Measurements from ENCODE around the gene IWS1.

Gene IWS1

GRCh38 chr2:127469051-127469450, 57.2 kb downstream of the IWS1 start:
- no peak overlapping the region for H3K4me2 ChIP-seq (ENCODE audit: insufficient read depth, low read length, poor library complexity, severe bottlenecking)
- no CpG with 5 or more reads among the region's 8 CpGs for WGBS, 2 donors (ENCODE audit: extremely low coverage in 2 of 2, insufficient read length in 2 of 2, insufficient replicate concordance in 1 of 2)

GRCh38 chr2:127465258-127465657, 61.0 kb downstream of the IWS1 start:
- Histone ChIP-seq H2BK12ac (ENCODE audit: low read length) (no peak overlapping the region), H2AK5ac (ENCODE audit: low read depth, low read length) (no peak overlapping the region), H3K36me3 (replicated peaks in 1 of 2; ENCODE audit: control insufficient read depth in 2 of 2, insufficient read depth in 2 of 2, low read length in 2 of 2) (peaks cover 0 to 5% of the 10 kb centered on the region in 2 donors), H3K4me3 (ENCODE audit: low read length in 2 of 2) (no peak overlapping the region), H2BK15ac (ENCODE audit: low read length) (no peak overlapping the region), H2AFZ (ENCODE audit: low read length) (no peak overlapping the region), H4K8ac (ENCODE audit: low read depth, low read length) (no peak overlapping the region), H3K4ac (ENCODE audit: low read length) (no peak overlapping the region), H3K9me3 (replicated peaks in 1 of 2; ENCODE audit: control insufficient read depth in 2 of 2, insufficient read depth in 1 of 2, low read depth in 1 of 2, low read length in 2 of 2) (peaks cover 0 to 2% of the 10 kb centered on the region in 2 donors), H3K18ac (ENCODE audit: low read length) (no peak overlapping the region), H3K23ac (ENCODE audit: low read depth, low read length, poor library complexity) (no peak overlapping the region), H2BK120ac (ENCODE audit: low read depth, low read length) (no peak overlapping the region), H3K4me1 (ENCODE audit: control insufficient read depth in 2 of 2, insufficient read depth in 1 of 2, low read depth in 1 of 2, low read length in 2 of 2) (peaks cover 2 to 8% of the 10 kb centered on the region in 2 donors), H3K27me3 (ENCODE audit: control insufficient read depth in 3 of 3, insufficient read depth in 3 of 3, low read depth in 1 of 3, low read length in 3 of 3) (no peaks in the 10 kb centered on the region), H3K4me2 (ENCODE audit: insufficient read depth, low read length, poor library complexity, severe bottlenecking) (no peak overlapping the region), H4K91ac (ENCODE audit: low read depth, low read length, poor library complexity) (no peak overlapping the region), H2BK5ac (ENCODE audit: low read length) (no peak overlapping the region), H3K9ac (ENCODE audit: low read depth, low read length, poor library complexity) (no peak overlapping the region), H3K27ac (replicated peaks; ENCODE audit: low read length) (no peak overlapping the region), H3K79me1 (ENCODE audit: low read depth, low read length) (no peaks in the 10 kb centered on the region), H3K14ac (ENCODE audit: low read length) (no peak overlapping the region)
- no peak for DNase-seq (ENCODE audit: low spot score)
- WGBS, 2 donors (ENCODE audit: extremely low coverage in 2 of 2, insufficient read length in 2 of 2, insufficient replicate concordance in 1 of 2) = no CpG with 5 or more reads among the region's 4 CpGs

More at GRCh38 chr2:127469051-127469450, 57.2 kb downstream of the IWS1 start:
- H3K36me3 ChIP-seq (replicated peaks in 1 of 2; ENCODE audit: control insufficient read depth in 2 of 2, insufficient read depth in 2 of 2, low read length in 2 of 2) = peaks cover 0 to 5% of the 10 kb centered on the region in 2 donors
- no peaks in the 10 kb centered on the region for H3K27me3 ChIP-seq (ENCODE audit: control insufficient read depth in 3 of 3, insufficient read depth in 3 of 3, low read depth in 1 of 3, low read length in 3 of 3)
- peaks cover 0 to 2% of the 10 kb centered on the region in 2 donors for H3K4me1 ChIP-seq (ENCODE audit: control insufficient read depth in 2 of 2, insufficient read depth in 1 of 2, low read depth in 1 of 2, low read length in 2 of 2)
- no peak overlapping the region for H4K91ac ChIP-seq (ENCODE audit: low read depth, low read length, poor library complexity)
- H2BK15ac ChIP-seq (ENCODE audit: low read length) = no peak overlapping the region
- no peak for DNase-seq (ENCODE audit: low spot score)
- H3K79me1 ChIP-seq (ENCODE audit: low read depth, low read length) = no peaks in the 10 kb centered on the region
- peaks cover 0 to 2% of the 10 kb centered on the region in 2 donors for H3K9me3 ChIP-seq (replicated peaks in 1 of 2; ENCODE audit: control insufficient read depth in 2 of 2, insufficient read depth in 1 of 2, low read depth in 1 of 2, low read length in 2 of 2)
- no peak overlapping the region for H2BK12ac ChIP-seq (ENCODE audit: low read length)
- H3K14ac ChIP-seq (ENCODE audit: low read length) = no peak overlapping the region
- H2AFZ ChIP-seq (ENCODE audit: low read length) = no peak overlapping the region
- no peak overlapping the region for H4K8ac ChIP-seq (ENCODE audit: low read depth, low read length)
- no peak overlapping the region for H3K4me3 ChIP-seq (ENCODE audit: low read length in 2 of 2)
- H2BK120ac ChIP-seq (ENCODE audit: low read depth, low read length) = no peak overlapping the region
- no peak overlapping the region for H2AK5ac ChIP-seq (ENCODE audit: low read depth, low read length)
- no peak overlapping the region for H3K27ac ChIP-seq (replicated peaks; ENCODE audit: low read length)
- no peak overlapping the region for H2BK5ac ChIP-seq (ENCODE audit: low read length)
- no peak overlapping the region for H3K23ac ChIP-seq (ENCODE audit: low read depth, low read length, poor library complexity)
- no peak overlapping the region for H3K9ac ChIP-seq (ENCODE audit: low read depth, low read length, poor library complexity)
- H3K4ac ChIP-seq (ENCODE audit: low read length) = no peak overlapping the region
- no peak overlapping the region for H3K18ac ChIP-seq (ENCODE audit: low read length)

DNA sequence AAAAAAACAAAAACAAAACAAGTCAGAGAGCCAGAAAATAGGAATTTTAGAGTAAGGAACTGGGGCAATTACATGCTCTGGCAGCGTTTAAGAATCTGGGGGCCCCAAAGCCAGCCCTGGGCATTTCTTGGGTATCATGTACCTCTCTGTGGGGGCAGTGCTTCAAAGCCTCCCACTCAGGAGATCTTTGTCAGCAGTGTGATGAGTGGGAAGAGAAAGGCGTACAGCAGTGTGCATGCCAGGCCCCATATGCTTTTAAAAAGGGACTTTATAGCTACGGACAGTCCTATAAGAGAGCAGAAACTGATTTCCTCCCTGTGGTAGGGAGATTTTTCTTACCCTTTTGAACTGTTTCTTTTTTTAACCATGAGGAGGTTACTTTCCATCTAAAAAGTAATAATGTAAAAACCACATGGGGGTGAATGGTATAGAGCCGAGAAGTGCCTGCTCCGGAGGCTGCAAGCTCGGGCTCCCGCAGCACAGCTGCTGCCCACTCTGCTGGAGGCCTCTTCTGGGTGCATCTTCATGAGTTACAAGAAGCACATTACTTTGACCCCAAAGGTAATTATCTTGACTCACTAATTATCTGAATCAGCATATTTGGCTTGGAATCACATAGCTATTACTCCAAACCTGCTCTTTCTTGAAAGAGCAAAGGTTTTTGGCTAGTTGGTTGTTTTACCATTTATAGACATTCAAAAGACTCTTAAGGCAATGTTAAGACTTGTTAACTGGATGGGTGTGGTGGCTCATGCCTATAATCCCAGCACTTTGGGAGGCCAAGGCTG, 61.6 kb downstream of the IWS1 start:
- no peak overlapping the region for H3K4me2 ChIP-seq (ENCODE audit: insufficient read depth, low read length, poor library complexity, severe bottlenecking)

GRCh38 chr2:127463155-127463991, 62.9 kb downstream of the IWS1 start:
- Histone ChIP-seq H3K27ac (replicated peaks; ENCODE audit: low read length) (no peak overlapping the region), H2BK15ac (ENCODE audit: low read length) (no peak overlapping the region), H4K91ac (ENCODE audit: low read depth, low read length, poor library complexity) (no peak overlapping the region), H3K18ac (ENCODE audit: low read length) (no peak overlapping the region), H3K14ac (ENCODE audit: low read length) (no peak overlapping the region), H2BK12ac (ENCODE audit: low read length) (no peak overlapping the region), H3K36me3 (replicated peaks in 1 of 2; ENCODE audit: control insufficient read depth in 2 of 2, insufficient read depth in 2 of 2, low read length in 2 of 2) (no peaks in the 10 kb centered on the region), H3K9ac (ENCODE audit: low read depth, low read length, poor library complexity) (peak overlapping the region; percentile 17), H3K4me2 (ENCODE audit: insufficient read depth, low read length, poor library complexity, severe bottlenecking) (no peak overlapping the region), H3K4ac (ENCODE audit: low read length) (no peak overlapping the region), H3K9me3 (replicated peaks in 1 of 2; ENCODE audit: control insufficient read depth in 2 of 2, insufficient read depth in 1 of 2, low read depth in 1 of 2, low read length in 2 of 2) (no peaks in the 10 kb centered on the region), H3K23ac (ENCODE audit: low read depth, low read length, poor library complexity) (no peak overlapping the region), H3K79me1 (ENCODE audit: low read depth, low read length) (no peaks in the 10 kb centered on the region), H2AK5ac (ENCODE audit: low read depth, low read length) (no peak overlapping the region), H3K4me1 (ENCODE audit: control insufficient read depth in 2 of 2, insufficient read depth in 1 of 2, low read depth in 1 of 2, low read length in 2 of 2) (peaks cover 2 to 8% of the 10 kb centered on the region in 2 donors), H2BK120ac (ENCODE audit: low read depth, low read length) (no peak overlapping the region), H2AFZ (ENCODE audit: low read length) (peak overlapping the region; percentile 62), H3K27me3 (ENCODE audit: control insufficient read depth in 3 of 3, insufficient read depth in 3 of 3, low read depth in 1 of 3, low read length in 3 of 3) (no peaks in the 10 kb centered on the region), H2BK5ac (ENCODE audit: low read length) (no peak overlapping the region), H4K8ac (ENCODE audit: low read depth, low read length) (no peak overlapping the region), H3K4me3 (ENCODE audit: low read length in 2 of 2) (no peak overlapping the region)
- WGBS, 2 donors (ENCODE audit: extremely low coverage in 2 of 2, insufficient read length in 2 of 2, insufficient replicate concordance in 1 of 2) = no CpG with 5 or more reads among the region's 19 CpGs
- DNase-seq (ENCODE audit: low spot score) = peak; percentile 30

More for the DNA sequence above, 61.6 kb downstream of the IWS1 start:
- peaks cover 0 to 2% of the 10 kb centered on the region in 2 donors for H3K9me3 ChIP-seq (replicated peaks in 1 of 2; ENCODE audit: control insufficient read depth in 2 of 2, insufficient read depth in 1 of 2, low read depth in 1 of 2, low read length in 2 of 2)
- no CpG with 5 or more reads among the region's 7 CpGs for WGBS, 2 donors (ENCODE audit: extremely low coverage in 2 of 2, insufficient read length in 2 of 2, insufficient replicate concordance in 1 of 2)
- H3K79me1 ChIP-seq (ENCODE audit: low read depth, low read length) = no peaks in the 10 kb centered on the region
- no peak overlapping the region for H2BK15ac ChIP-seq (ENCODE audit: low read length)
- peaks cover 2 to 8% of the 10 kb centered on the region in 2 donors for H3K4me1 ChIP-seq (ENCODE audit: control insufficient read depth in 2 of 2, insufficient read depth in 1 of 2, low read depth in 1 of 2, low read length in 2 of 2)
- H4K91ac ChIP-seq (ENCODE audit: low read depth, low read length, poor library complexity) = no peak overlapping the region
- H3K23ac ChIP-seq (ENCODE audit: low read depth, low read length, poor library complexity) = no peak overlapping the region
- no peak overlapping the region for H3K9ac ChIP-seq (ENCODE audit: low read depth, low read length, poor library complexity)
- no peak overlapping the region for H3K18ac ChIP-seq (ENCODE audit: low read length)
- no peak overlapping the region for H2BK5ac ChIP-seq (ENCODE audit: low read length)
- H4K8ac ChIP-seq (ENCODE audit: low read depth, low read length) = no peak overlapping the region
- no peak overlapping the region for H3K4ac ChIP-seq (ENCODE audit: low read length)
- no peak overlapping the region for H3K4me3 ChIP-seq (ENCODE audit: low read length in 2 of 2)
- H3K27ac ChIP-seq (replicated peaks; ENCODE audit: low read length) = no peak overlapping the region
- no peak overlapping the region for H2AFZ ChIP-seq (ENCODE audit: low read length)
- no peaks in the 10 kb centered on the region for H3K27me3 ChIP-seq (ENCODE audit: control insufficient read depth in 3 of 3, insufficient read depth in 3 of 3, low read depth in 1 of 3, low read length in 3 of 3)
- no peak overlapping the region for H2BK12ac ChIP-seq (ENCODE audit: low read length)
- H3K14ac ChIP-seq (ENCODE audit: low read length) = no peak overlapping the region
- no peak for DNase-seq (ENCODE audit: low spot score)
- H3K36me3 ChIP-seq (replicated peaks in 1 of 2; ENCODE audit: control insufficient read depth in 2 of 2, insufficient read depth in 2 of 2, low read length in 2 of 2) = peaks cover 0 to 3% of the 10 kb centered on the region in 2 donors
- H2BK120ac ChIP-seq (ENCODE audit: low read depth, low read length) = no peak overlapping the region
- H2AK5ac ChIP-seq (ENCODE audit: low read depth, low read length) = no peak overlapping the region

Data from neuronal stem cell (in vitro differentiated cells).